Brain microvascular endothelial cell (primary cell): ENCODE measurements around the gene QARS1.

Experiments
- DNase-seq: peaks from one replicate; pipeline ENCODE4 v3.0.0-alpha.2; 2020
- H3K27ac ChIP-seq: fragments of 250-450 bp; sonication (Bioruptor Pico); 2 replicates; pipeline ENCODE4 v1.5.1; 2020; ENCODE audit warnings: mild to moderate bottlenecking, moderate library complexity
- H3K27me3 ChIP-seq: fragments of 250-450 bp; sonication (Bioruptor Pico); replicated peaks from 2 replicates; pipeline ENCODE4 v1.5.1; 2020; ENCODE audit warnings: mild to moderate bottlenecking
- H3K36me3 ChIP-seq: fragments of 250-450 bp; sonication (Bioruptor Pico); replicated peaks from 2 replicates; pipeline ENCODE4 v1.5.1; 2020; ENCODE audit warnings: mild to moderate bottlenecking
- H3K4me3 ChIP-seq: 2 replicates; pipeline ENCODE4 v1.5.1; 2011; ENCODE audit warnings: low read depth, mild to moderate bottlenecking, control low read depth, low read length, moderate library complexity
- in situ Hi-C: cut with HindIII; loops from 2 replicates; pipeline ENCODE4 v1.10.0; 2017; ENCODE audit warnings: low sequenced_read_pairs, low pct_ligation_motif_present
- TF ChIP-seq, protein P1 (sequence below): IDR thresholded peaks from 2 replicates; pipeline ENCODE4 v1.5.1; 2011; ENCODE audit warnings: low read depth, mild to moderate bottlenecking, moderate library complexity, low read length, control low read depth, inconsistent platforms; ENCODE audit errors: missing control alignments

The QARS1 gene

DNA sequence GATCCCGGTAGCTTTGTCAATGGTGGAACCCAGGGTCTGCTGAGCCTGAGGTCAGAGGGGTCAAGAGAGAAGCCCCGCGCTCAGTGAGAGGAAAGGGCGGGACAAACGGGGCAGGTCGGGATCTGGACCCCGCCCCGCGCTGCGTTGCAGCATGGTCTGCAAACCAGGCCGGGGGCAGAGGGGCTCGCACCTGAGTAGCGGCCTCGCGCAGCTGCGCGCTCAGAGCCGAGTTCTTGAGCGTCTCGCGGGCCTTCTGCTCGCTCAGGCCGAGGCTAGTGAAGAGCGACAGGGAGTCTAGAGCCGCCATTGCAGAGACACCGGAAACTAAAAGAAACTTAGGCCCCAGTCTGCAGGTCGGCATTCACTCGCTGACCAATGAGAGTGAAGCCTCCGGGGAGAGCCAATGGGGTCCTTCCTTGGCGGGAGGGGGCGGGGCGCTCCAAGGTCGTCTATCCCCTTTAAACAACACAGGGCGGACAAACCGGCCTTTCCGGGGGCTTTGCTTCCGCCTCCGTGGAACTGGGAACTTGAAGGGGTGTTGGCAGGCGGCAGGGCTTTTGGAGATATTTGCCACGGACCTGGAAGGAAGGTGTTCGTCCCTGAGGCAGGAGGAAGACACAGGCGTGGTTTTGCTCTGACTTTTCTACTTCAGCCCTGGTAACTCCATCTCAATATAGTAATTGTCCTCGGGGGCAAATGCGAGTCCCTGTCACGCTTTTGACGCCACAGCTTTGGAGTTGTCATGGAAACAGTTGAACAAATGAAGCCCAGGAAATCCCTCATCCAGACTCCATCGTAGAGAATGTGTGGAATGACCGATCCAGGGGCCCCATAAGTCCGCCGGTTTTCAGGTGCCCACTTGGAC is at the start of gene QARS1:
Gene QARS1 (minus strand): TSS at position 331 of the 865 bp plus-strand sequence. CDS start 24 bp downstream, at position 307.
- peak within 1 kb of the TSS; percentile 93 for H3K4me3 ChIP-seq
- DNase-seq = peak; percentile 93
- peak within 1 kb of the TSS; percentile 87 for H3K27ac ChIP-seq
- TF ChIP-seq, protein P1, sequence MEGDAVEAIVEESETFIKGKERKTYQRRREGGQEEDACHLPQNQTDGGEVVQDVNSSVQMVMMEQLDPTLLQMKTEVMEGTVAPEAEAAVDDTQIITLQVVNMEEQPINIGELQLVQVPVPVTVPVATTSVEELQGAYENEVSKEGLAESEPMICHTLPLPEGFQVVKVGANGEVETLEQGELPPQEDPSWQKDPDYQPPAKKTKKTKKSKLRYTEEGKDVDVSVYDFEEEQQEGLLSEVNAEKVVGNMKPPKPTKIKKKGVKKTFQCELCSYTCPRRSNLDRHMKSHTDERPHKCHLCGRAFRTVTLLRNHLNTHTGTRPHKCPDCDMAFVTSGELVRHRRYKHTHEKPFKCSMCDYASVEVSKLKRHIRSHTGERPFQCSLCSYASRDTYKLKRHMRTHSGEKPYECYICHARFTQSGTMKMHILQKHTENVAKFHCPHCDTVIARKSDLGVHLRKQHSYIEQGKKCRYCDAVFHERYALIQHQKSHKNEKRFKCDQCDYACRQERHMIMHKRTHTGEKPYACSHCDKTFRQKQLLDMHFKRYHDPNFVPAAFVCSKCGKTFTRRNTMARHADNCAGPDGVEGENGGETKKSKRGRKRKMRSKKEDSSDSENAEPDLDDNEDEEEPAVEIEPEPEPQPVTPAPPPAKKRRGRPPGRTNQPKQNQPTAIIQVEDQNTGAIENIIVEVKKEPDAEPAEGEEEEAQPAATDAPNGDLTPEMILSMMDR = no peak
- peaks cover 45% of the 10 kb centered on the region for H3K36me3 ChIP-seq
- in situ Hi-C loops = no loop called here
- H3K27me3 ChIP-seq = no peaks in the 10 kb centered on the region

DNA sequence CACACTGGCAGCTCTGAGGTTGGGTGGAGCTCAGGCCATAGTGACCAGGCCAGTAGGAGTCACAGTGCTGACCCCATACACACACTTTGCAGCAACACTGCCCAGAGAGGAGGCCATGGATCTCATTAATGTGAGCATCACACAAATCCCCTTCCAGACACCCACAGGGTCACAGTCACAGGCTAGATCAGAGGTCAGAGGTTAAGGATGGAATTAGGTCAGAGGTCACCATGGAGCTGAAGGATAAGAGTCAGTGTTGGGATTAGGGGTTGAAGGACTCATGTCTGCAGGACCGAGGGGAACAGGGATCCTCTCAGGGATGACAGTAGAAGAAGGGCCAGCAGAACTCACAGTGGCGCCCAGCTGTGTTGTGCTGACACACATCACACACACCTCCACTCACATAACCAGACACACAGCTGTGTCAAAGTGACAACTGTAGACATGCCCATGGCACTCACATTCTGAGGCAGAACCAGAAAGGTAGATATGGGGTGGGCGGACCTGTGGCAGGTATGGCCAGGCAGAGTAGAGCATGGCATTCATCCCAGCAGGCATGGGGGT is 48.9 kb upstream of the QARS1 start:
- Histone ChIP-seq H3K27ac (no peak overlapping the region), H3K4me3 (no peak overlapping the region), H3K36me3 (no peaks in the 10 kb centered on the region), H3K27me3 (no peaks in the 10 kb centered on the region)
- in situ Hi-C loops = no loop called here
- DNase-seq = no peak
- TF ChIP-seq, protein P1 = no peak

DNA sequence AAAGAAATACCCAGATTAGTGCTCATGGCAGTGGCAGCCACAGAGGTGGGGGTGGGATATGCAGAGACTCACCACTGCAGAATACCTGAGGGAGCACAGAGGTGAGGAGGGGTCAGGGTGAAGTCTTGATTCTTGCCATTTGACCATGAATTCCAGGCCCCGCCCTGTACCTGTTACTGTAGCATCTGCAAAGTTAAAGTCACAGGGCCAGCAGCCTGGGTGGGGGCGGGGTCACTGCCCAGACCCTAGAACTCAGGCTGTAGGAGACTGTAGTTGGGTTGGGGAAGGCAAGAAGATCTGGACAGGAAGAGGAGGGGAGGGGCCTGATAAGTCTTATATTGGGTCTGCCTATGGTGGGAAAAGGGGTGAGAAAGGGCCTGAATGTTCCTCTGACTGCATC is 47.1 kb upstream of the QARS1 start:
- in situ Hi-C loops = no loop called here
- no peak for DNase-seq
- Histone ChIP-seq H3K4me3 (no peak overlapping the region), H3K27me3 (no peaks in the 10 kb centered on the region), H3K36me3 (no peaks in the 10 kb centered on the region), H3K27ac (no peak overlapping the region)
- TF ChIP-seq, protein P1 = no peak

DNA sequence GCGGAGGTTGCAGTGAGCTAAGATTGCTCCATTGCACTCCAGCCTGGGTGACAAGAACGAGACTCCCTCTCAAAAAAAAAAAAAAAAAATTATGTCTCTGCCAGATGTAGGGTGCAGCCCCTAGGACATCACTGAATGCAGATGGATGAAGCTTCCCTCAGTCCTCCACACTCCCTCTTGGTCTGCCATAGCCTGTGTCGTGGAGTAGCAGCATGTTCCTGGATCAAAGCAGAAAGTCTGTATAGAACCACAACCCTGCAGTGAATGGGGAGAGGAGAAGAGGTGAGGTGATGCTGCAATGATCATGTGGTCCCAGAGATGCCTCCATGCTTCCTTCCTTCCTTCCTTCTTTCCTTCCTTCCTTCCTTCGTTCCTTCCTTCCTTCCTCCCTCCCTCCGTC is 43.6 kb upstream of the QARS1 start:
- no peaks in the 10 kb centered on the region for H3K27me3 ChIP-seq
- H3K27ac ChIP-seq = no peak overlapping the region
- in situ Hi-C loops = no loop called here
- H3K36me3 ChIP-seq = no peaks in the 10 kb centered on the region
- H3K4me3 ChIP-seq = no peak overlapping the region
- DNase-seq = no peak
- TF ChIP-seq, protein P1 = no peak

DNA sequence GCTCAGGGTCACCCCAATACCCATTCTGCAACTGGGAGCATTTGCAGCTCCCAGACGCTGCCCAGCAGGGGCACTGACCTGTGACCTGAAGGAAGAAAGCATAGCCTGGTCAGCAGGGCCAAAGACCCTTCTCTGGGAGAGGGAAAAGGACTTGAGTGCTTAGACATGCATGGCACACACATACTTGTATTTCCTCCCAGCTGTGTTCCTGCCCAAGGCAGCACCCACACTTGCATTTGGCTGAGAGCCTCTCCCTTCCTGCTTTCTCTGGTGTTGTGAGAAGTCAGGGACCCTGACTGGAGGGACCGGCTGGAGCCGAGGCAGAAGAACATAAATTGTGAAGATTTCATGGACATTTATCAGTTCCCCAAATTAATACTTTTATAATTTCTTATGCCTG is 35.5 kb upstream of the QARS1 start:
- TF ChIP-seq, protein P1 = no peak
- in situ Hi-C loops = no loop called here
- no peak overlapping the region for H3K4me3 ChIP-seq
- no peaks in the 10 kb centered on the region for H3K36me3 ChIP-seq
- no peak overlapping the region for H3K27ac ChIP-seq
- no peak for DNase-seq
- no peaks in the 10 kb centered on the region for H3K27me3 ChIP-seq
